ENCODE measurements around the gene GSTO1.

Gene GSTO1

GRCh38 chr10:104306897-104307296, 52.2 kb downstream of the GSTO1 start:
- no peak for DNase-seq (ENCODE audit: low read depth)

DNA sequence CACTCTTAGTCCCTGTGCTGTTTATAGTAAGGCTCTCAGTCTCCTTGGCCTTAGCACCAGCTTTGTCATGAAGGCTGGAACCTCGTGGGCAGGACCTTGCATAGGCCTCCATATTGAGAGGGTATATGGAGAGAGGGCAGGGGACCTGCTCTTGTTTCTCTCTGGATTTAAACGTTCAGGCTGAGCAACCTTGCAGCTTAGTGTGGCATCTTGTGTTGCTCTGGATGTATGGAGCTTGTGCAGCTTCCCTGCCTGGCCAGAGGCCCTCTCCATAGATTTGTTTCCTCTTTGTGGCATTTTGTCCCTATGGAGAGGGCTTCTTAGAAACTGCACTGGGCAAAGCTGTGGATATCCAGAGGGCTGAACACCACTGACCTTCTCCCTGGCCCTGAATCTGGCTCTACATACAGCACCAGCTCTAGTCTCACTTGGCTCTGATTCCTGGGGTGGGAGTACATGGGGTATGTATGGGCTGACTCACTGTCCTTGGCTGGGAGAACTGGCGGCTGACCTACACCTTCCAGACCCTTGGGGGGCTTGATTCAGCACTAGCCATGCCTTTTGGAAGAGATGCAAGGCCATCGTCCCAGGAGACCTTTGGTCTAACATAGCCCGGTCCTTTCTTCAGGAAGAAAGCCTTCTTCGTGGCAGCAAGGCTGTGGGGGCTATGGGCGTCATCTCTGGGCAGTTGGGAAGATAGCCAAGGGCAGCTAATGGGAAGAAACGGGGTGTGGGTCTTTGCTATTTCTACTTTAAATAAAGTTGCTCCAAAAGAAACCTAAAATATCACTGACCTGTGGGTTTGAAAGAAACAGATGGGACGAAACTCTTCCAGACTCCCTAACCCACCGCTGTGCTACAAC, 53.1 kb downstream of the GSTO1 start:
- DNase-seq (ENCODE audit: low read depth) = no peak

- no peak for DNase-seq (ENCODE audit: low read depth)
Observed at GRCh38 chr10:104308439-104308903, 53.8 kb downstream of the GSTO1 start.

- DNase-seq (ENCODE audit: low read depth) = no peak
Observed at GRCh38 chr10:104309980-104310978, 55.6 kb downstream of the GSTO1 start.

DNA sequence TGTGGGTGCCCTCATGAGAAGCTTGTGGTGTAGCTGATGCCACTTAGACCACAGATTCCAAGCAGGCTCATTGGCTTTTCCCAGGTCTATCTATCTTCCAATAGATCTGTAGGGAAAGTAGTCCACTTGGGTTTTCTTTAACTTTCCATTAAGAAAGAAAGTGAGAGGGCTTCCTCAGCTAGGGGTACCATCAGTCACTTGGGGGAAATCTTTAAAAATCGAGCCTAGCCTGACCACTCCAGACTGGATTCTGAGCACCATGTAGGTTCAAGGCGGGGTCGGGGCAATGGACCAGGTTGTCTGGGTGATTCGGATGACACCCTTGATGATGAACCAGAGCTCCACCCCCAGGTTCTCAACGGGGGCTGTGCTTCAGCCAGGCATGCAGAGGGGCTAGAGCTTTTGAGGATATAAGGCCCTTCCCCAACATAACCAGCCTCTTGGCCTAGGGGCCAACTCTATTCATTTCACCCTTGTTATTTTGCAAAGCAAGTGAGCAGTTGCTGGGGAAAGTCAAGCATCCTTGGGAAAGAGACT, 56.6 kb downstream of the GSTO1 start:
- DNase-seq (ENCODE audit: low read depth) = no peak

GRCh38 chr10:104314591-104315485, 60.1 kb downstream of the GSTO1 start:
- no peak for DNase-seq (ENCODE audit: low read depth)

- no peak for DNase-seq (ENCODE audit: low read depth)
Observed at GRCh38 chr10:104315486-104315921, 60.8 kb downstream of the GSTO1 start.

- DNase-seq (ENCODE audit: low read depth) = no peak
Observed at GRCh38 chr10:104316321-104317099, 61.8 kb downstream of the GSTO1 start.

Data from activated T-cell treated with anti-CD3 and anti-CD28 coated beads for 1 hour (primary cell).